GM23338 (cell line): ENCODE results near the gene CHST11.

Experiments used
- CREB1 ChIP-seq: fragments of 250-450 bp; sonication (Bioruptor Pico); IDR thresholded peaks from 2 replicates; pipeline ENCODE4 v1.5.0; 2020; ENCODE audit warnings: low read depth, mild to moderate bottlenecking, moderate library complexity
- CTCF ChIP-seq, 2 experiments: fragments of 200-600 bp in 1 of 2; sonication (generic) in 1 of 2; conservative IDR thresholded peaks; 2 replicates each; pipeline versions ENCODE4 v1.5.1 to v1.6.1; 2016 to 2017; ENCODE audit warnings: antibody characterized with exemption in 2 of 2, low read depth in 2 of 2, mild to moderate bottlenecking in 2 of 2, moderate library complexity in 1 of 2
- ETS1 ChIP-seq: IDR thresholded peaks from 2 replicates; pipeline ENCODE4 v1.6.1; 2016; ENCODE audit warnings: antibody characterized with exemption
- EZH2 ChIP-seq: fragments of 200-600 bp; sonication (generic); IDR thresholded peaks from one replicate; pipeline ENCODE4 v1.8.0; 2017; ENCODE audit warnings: antibody characterized with exemption, mild to moderate bottlenecking, low read depth; ENCODE audit not compliant: unreplicated experiment
- EZH2phosphoT487 ChIP-seq: fragments of 200-600 bp; sonication (generic); IDR thresholded peaks from one replicate; pipeline ENCODE4 v1.8.1; 2018; ENCODE audit warnings: antibody characterized with exemption; ENCODE audit not compliant: unreplicated experiment
- NANOG ChIP-seq: IDR thresholded peaks from 2 replicates; pipeline ENCODE4 v1.6.1; 2016; ENCODE audit warnings: antibody characterized with exemption, borderline replicate concordance
- POLR2AphosphoS5 ChIP-seq: IDR thresholded peaks from 2 replicates; pipeline ENCODE4 v1.6.1; 2016; ENCODE audit warnings: antibody characterized with exemption, low read depth
- REST ChIP-seq: IDR thresholded peaks from one replicate; pipeline ENCODE4 v1.6.1; 2018; ENCODE audit warnings: antibody characterized with exemption; ENCODE audit not compliant: unreplicated experiment
- STAT1 ChIP-seq: IDR thresholded peaks from one replicate; pipeline ENCODE4 v1.6.1; 2016; ENCODE audit warnings: antibody characterized with exemption; ENCODE audit not compliant: unreplicated experiment
- ZNF114 ChIP-seq: fragments of 250-450 bp; sonication (Bioruptor Pico); IDR thresholded peaks from 2 replicates; pipeline ENCODE4 v1.5.0; 2020; ENCODE audit warnings: mild to moderate bottlenecking, moderate library complexity
- ZNF331 ChIP-seq: fragments of 250-450 bp; sonication (Bioruptor Pico); IDR thresholded peaks from 2 replicates; pipeline ENCODE4 v1.5.0; 2020; ENCODE audit warnings: low read depth, mild to moderate bottlenecking, moderate library complexity

- TF ChIP-seq EZH2phosphoT487: no peak
- TF ChIP-seq POLR2AphosphoS5: no peak
- TF ChIP-seq CTCF (conservative IDR thresholded peaks at IDR 0.05; ENCODE audit: low read depth in 2 of 2): no peak
- TF ChIP-seq EZH2: no peak
- TF ChIP-seq REST: no peak
- no peak for TF ChIP-seq CREB1 (CRISPR knock-in tag)
- TF ChIP-seq ZNF114: no peak
- no peak for TF ChIP-seq ETS1
- TF ChIP-seq NANOG: no peak
- no peak for TF ChIP-seq ZNF331 (CRISPR knock-in tag)
- no peak for TF ChIP-seq STAT1
Measured at GRCh38 chr12:104469066-104469465, 12.3 kb downstream of the CHST11 start.
